ENCODE data around the gene TUBGCP2.

The TUBGCP2 gene

DNA sequence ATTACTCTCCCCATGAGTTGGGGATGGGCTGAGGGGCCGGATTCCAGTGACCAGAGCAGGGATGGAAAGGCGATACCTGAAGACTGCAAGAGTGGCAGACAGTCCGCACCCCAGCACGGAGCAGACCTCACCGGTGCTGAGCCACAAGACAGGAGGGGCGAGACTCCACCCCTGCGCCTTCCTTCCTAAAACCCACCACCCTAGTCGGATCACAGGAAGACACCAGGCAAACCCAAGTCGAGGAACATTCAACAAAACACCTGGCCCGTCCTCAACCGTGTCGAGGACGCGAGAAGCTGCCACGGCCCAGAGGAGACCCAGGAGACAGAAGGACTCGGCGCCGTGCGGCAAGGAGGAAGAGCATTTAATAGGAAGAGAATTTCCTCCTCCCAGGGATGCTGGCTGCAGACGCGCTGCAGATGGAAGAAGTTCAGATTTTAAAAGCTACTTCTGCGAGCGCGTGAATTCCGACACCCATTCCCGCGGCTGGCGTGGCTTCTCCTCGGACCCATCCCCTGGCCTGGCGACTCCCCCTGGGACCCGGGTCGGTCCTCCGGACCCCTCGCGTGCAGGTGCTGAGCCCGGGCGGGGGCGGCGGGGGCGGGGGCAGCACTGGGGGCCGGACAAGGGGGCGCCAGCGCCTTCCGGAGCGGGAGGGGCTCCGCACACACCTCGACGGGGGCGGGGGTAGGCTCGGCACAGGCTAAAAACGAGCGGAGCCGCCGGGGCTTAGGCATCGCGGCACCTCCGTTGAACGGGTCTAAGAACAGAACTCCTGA lies 79.2 kb downstream of the TUBGCP2 start:
- DNase-seq (ENCODE audit: low read depth in 2 of 2): no peak
